AG04450 (cell line): ENCODE measurements around the gene NPIPA2. TPM values are rescaled to one million over a fixed set of nuclear protein-coding genes. Genes with fewer than 3 reads are reported as not detected.
"Not testable (repeated sequence)": the region's sequence is repeated elsewhere in the genome, so short reads cannot be mapped to it uniquely, and the experiment has no call there.

Experiments
- CTCF ChIA-PET: fragments of 300-600, 350-600 bp; formaldehyde crosslinking; extraction: SDS; loops from one replicate; lab custom pipeline; 2022; ENCODE audit warnings: antibody characterized with exemption, inconsistent platforms; lab: Charles Lee
- POLR2A ChIA-PET: fragments of 350-600 bp; formaldehyde crosslinking; extraction: SDS; loops from one replicate; lab custom pipeline; 2021; ENCODE audit warnings: antibody characterized with exemption, inconsistent platforms; lab: Yijun Ruan, JAX
- DNase-seq: peaks from one replicate; pipeline ENCODE4 v3.0.0-alpha.2; 2011; ENCODE audit warnings: low read depth, low spot score
- H3K27ac ChIP-seq: one replicate; pipeline ENCODE4 v1.5.1; 2012; ENCODE audit warnings: low read depth, low read length, control low read depth
- H3K27me3 ChIP-seq: one replicate; pipeline ENCODE4 v1.6.0; 2012; ENCODE audit warnings: low read length; ENCODE audit not compliant: control insufficient read depth, insufficient read depth
- H3K4me3 ChIP-seq: 2 replicates; pipeline ENCODE4 v1.5.1; 2011; ENCODE audit warnings: mild to moderate bottlenecking, low read depth, low read length, control low read depth
- H3K9me3 ChIP-seq: 2 replicates; pipeline ENCODE4 v1.5.1; 2012; ENCODE audit warnings: low read length; ENCODE audit not compliant: control insufficient read depth, insufficient read depth
- polyA minus RNA-seq: library from RNA; depleted of rRNA, polyadenylated mRNA; stranded (reverse); fragments of >200 nt; gene quantifications from 2 replicates; pipeline ENCODE4 v1.2.3, GENCODE V29; 2011; rRNA and poly(A)+ RNA removed
- polyA plus RNA-seq: library from polyadenylated mRNA; depleted of rRNA; stranded (reverse); fragments of >200 nt; gene quantifications from 2 replicates; pipeline ENCODE4 v1.2.3, GENCODE V29; 2011; rRNA removed

NPIPA2 gene
- polyA plus RNA-seq (0.99 and 1.1 TPM in 2 replicates), polyA minus RNA-seq (0.43 TPM in 1 of 2 replicates, not detected in the other)

GRCh38 chr16:14742273-14743128 lies at the start of gene NPIPA2:
NPIPA2 (plus strand) TSS chr16:14742533; CDS start chr16:14748066, 5,533 bp downstream.
- CTCF ChIA-PET, DNase-seq, H3K27ac ChIP-seq, H3K4me3 ChIP-seq, H3K9me3 ChIP-seq, H3K27me3 ChIP-seq, POLR2A ChIA-PET: not testable (repeated sequence)

- H3K27me3 ChIP-seq, H3K4me3 ChIP-seq, CTCF ChIA-PET, H3K9me3 ChIP-seq, POLR2A ChIA-PET, DNase-seq, H3K27ac ChIP-seq: not testable (repeated sequence)
Observed at GRCh38 chr16:14694129-14694528, 48.2 kb upstream of the NPIPA2 start, which contains the start of gene PLA2G10. PLA2G10 (minus strand) TSS chr16:14694308; CDS start chr16:14694229, 79 bp downstream.

GRCh38 chr16:14701859-14702258 lies 40.5 kb upstream of the NPIPA2 start:
- DNase-seq, H3K27me3 ChIP-seq, H3K27ac ChIP-seq, H3K9me3 ChIP-seq, POLR2A ChIA-PET, CTCF ChIA-PET, H3K4me3 ChIP-seq: not testable (repeated sequence)

GRCh38 chr16:14702672-14703071 lies 39.7 kb upstream of the NPIPA2 start:
- H3K27ac ChIP-seq, H3K27me3 ChIP-seq, DNase-seq, CTCF ChIA-PET, POLR2A ChIA-PET, H3K9me3 ChIP-seq, H3K4me3 ChIP-seq: not testable (repeated sequence)

GRCh38 chr16:14703156-14704011 lies 38.9 kb upstream of the NPIPA2 start, which contains the start of gene NPIPA3:
NPIPA3 (plus strand) TSS chr16:14703411; CDS start chr16:14708944, 5,533 bp downstream.
- H3K4me3 ChIP-seq, DNase-seq, CTCF ChIA-PET, POLR2A ChIA-PET, H3K27me3 ChIP-seq, H3K27ac ChIP-seq, H3K9me3 ChIP-seq: not testable (repeated sequence)

GRCh38 chr16:14733233-14733632 lies 9.1 kb upstream of the NPIPA2 start:
- H3K27me3 ChIP-seq, POLR2A ChIA-PET, H3K4me3 ChIP-seq, H3K9me3 ChIP-seq, DNase-seq, CTCF ChIA-PET, H3K27ac ChIP-seq: not testable (repeated sequence)

- H3K27ac ChIP-seq, H3K27me3 ChIP-seq, POLR2A ChIA-PET, CTCF ChIA-PET, H3K4me3 ChIP-seq, DNase-seq, H3K9me3 ChIP-seq: not testable (repeated sequence)
Observed at GRCh38 chr16:14740832-14741385, 1.4 kb upstream of the NPIPA2 start.

GRCh38 chr16:14741794-14742193 lies 539 bp upstream of the NPIPA2 start:
- CTCF ChIA-PET, H3K9me3 ChIP-seq, H3K4me3 ChIP-seq, POLR2A ChIA-PET, DNase-seq, H3K27me3 ChIP-seq, H3K27ac ChIP-seq: not testable (repeated sequence)

GRCh38 chr16:14773654-14774053 lies 31.3 kb downstream of the NPIPA2 start:
- H3K4me3 ChIP-seq, POLR2A ChIA-PET, H3K27ac ChIP-seq, CTCF ChIA-PET, DNase-seq, H3K27me3 ChIP-seq, H3K9me3 ChIP-seq: not testable (repeated sequence)

- H3K4me3 ChIP-seq, H3K9me3 ChIP-seq, POLR2A ChIA-PET, H3K27me3 ChIP-seq, CTCF ChIA-PET, DNase-seq, H3K27ac ChIP-seq: not testable (repeated sequence)
Observed at GRCh38 chr16:14775624-14776023, 33.3 kb downstream of the NPIPA2 start.

GRCh38 chr16:14776763-14777162 lies 34.4 kb downstream of the NPIPA2 start:
- DNase-seq, H3K9me3 ChIP-seq, CTCF ChIA-PET, POLR2A ChIA-PET, H3K4me3 ChIP-seq, H3K27me3 ChIP-seq, H3K27ac ChIP-seq: not testable (repeated sequence)
